NCI-H2171 (cell line): ENCODE data around the gene TMEM87B.

Source experiments
- DNase-seq: peaks from one replicate; lab custom pipeline; 2025; lab: John Stamatoyannopoulos, UW

The TMEM87B gene

GRCh38 chr2:112151701-112152440, 96.8 kb downstream of the TMEM87B start:
- no peak for DNase-seq

GRCh38 chr2:112152476-112153178, 97.6 kb downstream of the TMEM87B start:
- DNase-seq = no peak

GRCh38 chr2:112153179-112153490, 98.1 kb downstream of the TMEM87B start:
- no peak for DNase-seq

DNA sequence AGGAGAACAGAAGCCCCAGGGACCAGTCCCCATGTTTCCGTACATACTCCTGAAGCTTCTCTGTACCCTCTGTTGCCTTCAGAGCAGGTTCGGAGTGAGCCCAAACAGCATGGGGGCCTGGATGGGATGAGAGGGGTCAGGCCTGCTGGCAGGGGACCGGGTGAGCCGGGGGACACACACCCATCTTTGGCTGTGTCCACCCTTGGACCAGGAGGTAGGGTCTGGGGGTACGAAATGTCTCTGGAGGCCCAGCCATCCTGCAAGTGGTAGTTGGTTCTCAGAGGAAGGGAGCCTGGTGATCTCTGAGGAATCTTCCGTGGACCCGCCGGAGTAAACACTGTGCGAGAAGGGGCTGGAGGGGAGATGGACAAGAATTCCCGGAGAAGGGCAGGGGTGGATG, 98.4 kb downstream of the TMEM87B start:
- DNase-seq = no peak

DNA sequence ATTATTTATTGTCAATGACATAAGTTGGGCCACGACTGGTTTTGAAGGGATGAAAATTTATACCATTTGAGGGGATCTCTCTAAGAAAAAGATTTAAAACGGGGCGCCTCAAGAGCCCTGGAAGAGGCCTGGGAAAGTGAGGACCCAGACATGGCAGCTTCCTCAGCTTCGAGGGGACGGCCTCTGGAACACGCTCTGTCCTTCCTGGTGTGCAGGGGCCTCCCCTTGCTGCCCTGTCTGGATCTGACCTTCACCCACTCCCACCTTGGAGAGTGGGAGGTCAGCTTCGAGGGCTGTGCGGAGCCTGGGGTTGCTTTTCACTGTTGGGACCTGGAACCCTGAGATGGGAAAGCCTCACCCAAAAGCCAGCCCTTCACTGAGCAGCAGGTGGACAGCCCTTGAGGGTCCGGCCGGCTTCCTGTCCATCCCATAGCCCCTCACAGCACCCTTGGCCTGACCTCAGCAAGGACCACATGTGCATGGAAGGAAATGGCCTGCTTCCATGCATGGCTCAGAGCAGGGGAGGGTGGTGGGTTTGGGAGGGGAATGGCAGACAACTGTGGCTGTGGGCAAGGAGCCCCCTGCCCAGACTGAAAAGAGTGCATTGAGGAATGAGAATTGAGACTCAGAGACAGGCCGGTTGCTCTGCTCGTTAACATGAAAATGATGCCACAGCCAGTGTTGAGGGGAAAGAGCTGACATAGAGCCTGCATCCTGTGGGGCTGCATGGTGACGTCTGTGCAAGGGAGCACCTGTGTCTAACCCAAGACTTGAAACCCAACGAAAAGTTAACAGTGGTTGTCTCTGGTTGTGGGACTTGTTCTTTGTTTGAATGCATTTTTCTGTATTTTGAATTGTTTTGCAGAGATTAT, 99.4 kb downstream of the TMEM87B start:
- no peak for DNase-seq

DNA sequence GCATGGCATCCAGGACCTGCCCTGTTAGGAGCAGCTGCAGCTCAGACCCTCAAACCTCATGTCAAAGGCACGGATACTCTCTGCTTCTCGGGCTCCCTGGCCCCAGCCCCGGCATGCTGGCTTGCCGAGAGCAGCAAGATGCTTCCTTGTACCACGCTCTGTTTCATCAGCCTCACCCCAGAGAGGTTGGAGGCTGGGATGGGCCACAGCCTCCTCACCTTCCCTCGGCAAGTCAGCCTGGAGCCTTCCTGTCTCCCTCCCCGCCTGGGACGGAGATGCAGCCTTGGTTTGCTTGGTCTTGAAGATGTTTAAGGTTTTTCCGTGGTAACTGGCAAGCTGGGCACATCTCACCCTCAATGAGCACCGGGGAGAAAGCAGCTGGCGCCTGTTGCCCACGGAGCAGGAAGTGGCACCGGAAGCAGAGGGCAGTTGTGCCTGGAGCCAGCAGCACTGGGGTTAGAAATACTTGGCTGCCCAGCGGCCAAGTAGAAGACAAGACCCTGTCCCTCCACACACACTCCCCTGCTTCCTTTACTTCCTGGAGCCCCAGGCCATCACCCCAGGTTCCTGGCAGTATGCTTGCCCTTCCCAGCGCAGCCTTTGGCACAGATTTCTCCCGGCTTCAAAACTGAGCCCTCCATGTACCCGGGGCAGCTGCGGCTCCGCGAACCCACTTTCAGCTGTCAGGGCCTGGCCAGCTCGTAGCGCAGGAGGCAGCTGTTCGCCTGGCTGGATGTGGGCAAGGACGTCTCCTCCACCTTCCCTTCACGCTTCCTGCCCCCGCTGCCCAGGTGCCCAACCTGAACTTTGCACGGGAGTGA, 100.5 kb downstream of the TMEM87B start:
- DNase-seq = no peak

GRCh38 chr2:112156152-112156986, 101.3 kb downstream of the TMEM87B start:
- DNase-seq = no peak

GRCh38 chr2:112157472-112157871, 102.4 kb downstream of the TMEM87B start:
- DNase-seq = no peak

GRCh38 chr2:112159454-112159921, 104.4 kb downstream of the TMEM87B start:
- DNase-seq = no peak

GRCh38 chr2:112160283-112161250, 105.5 kb downstream of the TMEM87B start:
- DNase-seq = no peak

DNA sequence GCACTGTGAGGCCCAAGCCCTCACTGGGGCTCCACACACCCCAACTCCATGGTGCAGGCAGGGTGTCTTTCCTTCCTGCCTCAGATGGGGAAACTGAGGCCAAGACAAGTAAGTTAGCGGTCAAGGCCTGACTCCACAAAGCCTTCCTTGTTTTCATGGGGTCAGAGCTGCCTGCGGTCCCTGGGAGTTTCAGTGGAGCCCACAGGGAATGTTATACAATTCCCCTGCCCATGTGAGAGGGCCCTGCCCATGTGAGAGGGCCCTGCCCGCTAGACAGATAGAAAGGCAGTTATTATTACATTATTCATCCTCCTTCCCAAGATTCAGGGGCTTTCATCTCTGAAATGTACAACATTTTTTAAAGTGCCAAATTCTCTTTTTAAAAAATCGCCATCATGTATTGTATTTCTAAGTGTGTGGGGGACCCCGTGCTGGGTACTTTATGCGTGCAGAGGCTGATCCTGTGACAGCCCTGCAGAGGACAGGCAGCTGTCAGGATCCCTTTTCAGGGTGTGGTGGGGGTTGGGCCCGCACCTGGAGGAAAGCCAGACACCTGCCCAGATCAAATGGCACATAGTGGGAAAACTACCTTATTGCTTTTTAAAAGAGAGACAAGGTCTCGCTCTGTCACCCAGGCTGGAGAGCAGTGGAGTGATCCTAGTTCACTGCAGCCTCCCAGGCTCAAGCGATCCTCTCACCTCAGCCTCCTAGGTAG, 106.5 kb downstream of the TMEM87B start:
- DNase-seq = peak; percentile 55

DNA sequence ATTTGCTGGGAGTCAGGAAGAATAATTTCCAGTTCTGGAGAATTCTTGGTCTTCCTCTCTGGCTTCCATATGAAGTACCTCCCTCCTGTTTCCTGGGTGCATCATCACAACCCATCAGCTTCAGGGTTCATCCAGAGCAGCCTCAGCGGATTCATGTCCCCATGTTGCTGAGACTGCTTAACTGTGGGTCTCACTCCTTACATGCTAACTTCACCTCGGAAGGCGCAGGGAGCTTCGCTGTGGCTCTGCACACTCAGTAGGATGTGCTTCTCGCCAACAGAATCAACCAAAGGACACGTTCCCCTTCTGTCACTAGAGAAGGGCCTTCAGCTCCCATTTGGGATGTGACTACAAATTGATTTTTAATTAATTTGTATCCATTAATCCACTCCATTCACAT, 107.3 kb downstream of the TMEM87B start:
- no peak for DNase-seq

GRCh38 chr2:112162956-112163355, 107.9 kb downstream of the TMEM87B start:
- DNase-seq = no peak

DNA sequence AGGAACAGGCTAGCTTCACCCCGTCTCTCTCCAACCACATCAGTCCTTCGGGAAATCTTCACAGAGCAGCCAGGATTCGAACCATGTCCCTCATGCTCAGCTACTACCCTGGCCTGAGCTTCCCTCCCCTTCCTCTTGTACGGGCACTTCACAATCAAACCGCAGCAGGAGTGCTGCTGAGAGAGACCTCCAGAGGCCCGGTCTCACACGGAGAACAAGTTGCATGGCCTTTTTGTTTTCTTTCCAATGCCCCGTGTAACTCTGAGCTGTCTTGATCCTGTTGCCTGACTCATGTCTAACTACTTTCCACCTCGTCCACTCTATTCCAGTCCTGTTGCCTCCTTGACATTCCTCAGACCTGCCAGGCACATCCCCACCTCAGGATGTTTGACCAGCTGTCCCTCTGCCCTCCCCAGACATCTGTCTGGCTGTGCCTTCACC, 108.5 kb downstream of the TMEM87B start:
- DNase-seq = no peak

- DNase-seq = no peak
Measured at GRCh38 chr2:112164876-112165275, 109.8 kb downstream of the TMEM87B start.

DNA sequence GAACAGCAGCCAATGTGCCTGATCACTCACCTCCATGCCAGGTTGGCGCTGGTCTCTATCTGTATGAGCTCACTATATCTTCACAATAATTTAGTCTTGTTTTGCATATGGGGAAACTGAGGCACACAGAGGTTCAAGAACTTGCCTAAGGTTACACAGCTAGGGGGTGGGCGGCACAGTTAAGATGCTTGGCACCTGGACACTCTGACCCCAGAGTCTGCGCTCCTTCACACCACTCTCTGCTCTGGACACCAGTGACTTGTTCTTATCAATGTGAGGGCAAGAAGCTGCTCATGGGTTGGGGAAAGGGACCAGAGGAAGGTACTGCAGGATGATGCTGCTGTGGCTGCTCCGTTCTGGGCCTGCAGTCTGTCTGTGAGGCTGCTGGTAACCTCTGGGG, 110.2 kb downstream of the TMEM87B start:
- no peak for DNase-seq

GRCh38 chr2:112166806-112167499, 111.9 kb downstream of the TMEM87B start:
- no peak for DNase-seq

GRCh38 chr2:112168422-112169124, 113.5 kb downstream of the TMEM87B start:
- no peak for DNase-seq
